Raji (cell line): ENCODE results near the gene IFNA1.

Experiments
- POLR2A ChIP-seq: IDR thresholded peaks from 2 replicates; pipeline ENCODE4 v1.6.1; 2011; ENCODE audit warnings: low read depth, low read length, control low read depth; ENCODE audit not compliant: insufficient read depth

IFNA1 gene

GRCh38 chr9:21440139-21440538, at the start of gene IFNA1:
Gene IFNA1 (plus strand): TSS chr9:21440439. CDS start chr9:21440508, 69 bp downstream.
- no peak for TF ChIP-seq POLR2A

- no peak for TF ChIP-seq POLR2A
These were observed 48.0 kb upstream of the IFNA1 start for GRCh38 chr9:21392270-21392669.

GRCh38 chr9:21395778-21396717, 44.2 kb upstream of the IFNA1 start:
- no peak for TF ChIP-seq POLR2A

- no peak for TF ChIP-seq POLR2A
These were observed 41.2 kb upstream of the IFNA1 start for GRCh38 chr9:21398955-21399489.

- TF ChIP-seq POLR2A: no peak
These were observed 40.3 kb upstream of the IFNA1 start for GRCh38 chr9:21399956-21400355.

- TF ChIP-seq POLR2A: no peak
These were observed 37.6 kb upstream of the IFNA1 start for GRCh38 chr9:21402386-21403251.

- no peak for TF ChIP-seq POLR2A
These were observed 36.1 kb upstream of the IFNA1 start for GRCh38 chr9:21404146-21404545.

- no peak for TF ChIP-seq POLR2A
These were observed 31.4 kb upstream of the IFNA1 start, which contains the start of gene IFNA8 for GRCh38 chr9:21408817-21409216. Gene IFNA8 (plus strand): TSS chr9:21409117. CDS start chr9:21409177, 60 bp downstream.

GRCh38 chr9:21412107-21412506, 28.1 kb upstream of the IFNA1 start:
- TF ChIP-seq POLR2A: no peak

GRCh38 chr9:21413151-21413550, 27.1 kb upstream of the IFNA1 start:
- no peak for TF ChIP-seq POLR2A

- no peak for TF ChIP-seq POLR2A
These were observed 26.6 kb upstream of the IFNA1 start for GRCh38 chr9:21413624-21414023.

- no peak for TF ChIP-seq POLR2A
These were observed 25.9 kb upstream of the IFNA1 start for GRCh38 chr9:21414220-21414940.

GRCh38 chr9:21415493-21416267, 24.6 kb upstream of the IFNA1 start:
- TF ChIP-seq POLR2A: no peak

GRCh38 chr9:21428235-21428634, 12.0 kb upstream of the IFNA1 start:
- TF ChIP-seq POLR2A: no peak

- no peak for TF ChIP-seq POLR2A
These were observed 11.0 kb upstream of the IFNA1 start for GRCh38 chr9:21429191-21429590.
